Caki2 (cell line): ENCODE data around the gene FBXO34. TPM values are rescaled to one million over a fixed set of nuclear protein-coding genes. Genes with fewer than 3 reads are reported as not detected.
"Not testable (repeated sequence)": the region's sequence is repeated elsewhere in the genome, so short reads cannot be mapped to it uniquely, and the experiment has no call there.

Source experiments
- DNase-seq: peaks from one replicate; pipeline ENCODE4 v3.0.0-alpha.2; 2015; ENCODE audit warnings: low read depth
- in situ Hi-C: cut with HindIII; loops from 2 replicates; pipeline ENCODE4 v1.10.0; 2016; ENCODE audit warnings: low sequenced_read_pairs, low pct_unique_long_range_greater_than_20kb, mixed read lengths
- total RNA-seq: library from RNA; depleted of rRNA; stranded (reverse); fragments of >200 nt; shearing (Covaris generic); gene quantifications from 2 replicates; pipeline ENCODE4 v1.2.3, GENCODE V29; 2014; ENCODE audit warnings: low replicate concordance

The FBXO34 gene
- total RNA-seq, 1 experiment from 2014 or later, result 20.3 TPM

- no peak for DNase-seq
- in situ Hi-C loops, result no loop called here
Observed at GRCh38 chr14:55302367-55303124, 31.3 kb downstream of the FBXO34 start.

GRCh38 chr14:55303125-55303499, 31.9 kb downstream of the FBXO34 start:
- in situ Hi-C loops, result no loop called here
- no peak for DNase-seq

GRCh38 chr14:55303691-55304145, 32.5 kb downstream of the FBXO34 start:
- in situ Hi-C loops, result no loop called here
- DNase-seq, result no peak

- in situ Hi-C loops, result no loop called here
Observed at GRCh38 chr14:55306938-55307589, 35.8 kb downstream of the FBXO34 start.

GRCh38 chr14:55309154-55309553, 37.9 kb downstream of the FBXO34 start:
- in situ Hi-C loops, result no loop called here
- no peak for DNase-seq

More at GRCh38 chr14:55306938-55307589, 35.8 kb downstream of the FBXO34 start:
- DNase-seq, result no peak

- no peak for DNase-seq
- in situ Hi-C loops, result no loop called here
Observed at GRCh38 chr14:55309761-55310365, 38.6 kb downstream of the FBXO34 start.

- in situ Hi-C loops, DNase-seq: not testable (repeated sequence)
Observed at GRCh38 chr14:55312379-55313030, 41.3 kb downstream of the FBXO34 start.

GRCh38 chr14:55313480-55313879, 42.3 kb downstream of the FBXO34 start:
- DNase-seq, result no peak
- in situ Hi-C loops, result no loop called here

GRCh38 chr14:55314449-55314848, 43.2 kb downstream of the FBXO34 start:
- in situ Hi-C loops, result no loop called here
- no peak for DNase-seq

- peak; percentile 37 for DNase-seq
- in situ Hi-C loops, result no loop called here
Observed at GRCh38 chr14:55316564-55316963, 45.3 kb downstream of the FBXO34 start.

GRCh38 chr14:55317542-55318306, 46.5 kb downstream of the FBXO34 start:
- DNase-seq, result no peak
- in situ Hi-C loops, result no loop called here

GRCh38 chr14:55318694-55319093, 47.5 kb downstream of the FBXO34 start:
- in situ Hi-C loops, result no loop called here
- no peak for DNase-seq

GRCh38 chr14:55323910-55324309, 52.7 kb downstream of the FBXO34 start:
- in situ Hi-C loops, result no loop called here

GRCh38 chr14:55324812-55325211, 53.6 kb downstream of the FBXO34 start:
- DNase-seq, result no peak
- in situ Hi-C loops, result no loop called here

More at GRCh38 chr14:55323910-55324309, 52.7 kb downstream of the FBXO34 start:
- no peak for DNase-seq

GRCh38 chr14:55327179-55327578, 56.0 kb downstream of the FBXO34 start:
- no peak for DNase-seq
- in situ Hi-C loops, result no loop called here

- no peak for DNase-seq
- in situ Hi-C loops, result no loop called here
Observed at GRCh38 chr14:55328317-55328716, 57.1 kb downstream of the FBXO34 start.

- in situ Hi-C loops, result no loop called here
- no peak for DNase-seq
Observed at GRCh38 chr14:55329999-55330710, 58.9 kb downstream of the FBXO34 start.
